Ishikawa (cell line): ENCODE measurements around the gene HBA2.

Experiments
- CEBPB ChIP-seq: IDR thresholded peaks from 2 replicates; pipeline ENCODE4 v1.6.1; 2012
- CREB1 ChIP-seq: IDR thresholded peaks from 2 replicates; pipeline ENCODE4 v1.6.1; 2012; ENCODE audit warnings: low read depth
- EGR1 ChIP-seq: IDR thresholded peaks from 2 replicates; pipeline ENCODE4 v1.6.1; 2012
- MAX ChIP-seq: IDR thresholded peaks from 2 replicates; pipeline ENCODE4 v1.6.1; 2012
- RAD21 ChIP-seq: IDR thresholded peaks from 2 replicates; pipeline ENCODE4 v1.6.1; 2012; ENCODE audit warnings: low read depth
- REST ChIP-seq: IDR thresholded peaks from 2 replicates; pipeline ENCODE4 v1.6.1; 2012; ENCODE audit warnings: low read depth, mild to moderate bottlenecking
- TAF1 ChIP-seq: IDR thresholded peaks from 2 replicates; pipeline ENCODE4 v1.6.1; 2012; ENCODE audit warnings: low read depth, mild to moderate bottlenecking

- TF ChIP-seq TAF1 (no peak), CEBPB (no peak), EGR1 (no peak), MAX (no peak), CREB1 (no peak), RAD21 (no peak), REST (no peak)
These were observed 17.7 kb upstream of the HBA2 start for GRCh38 chr16:155031-155398.
